ENCODE data around the gene PSMA6. TPM values are rescaled to one million over a fixed set of nuclear protein-coding genes. Genes with fewer than 3 reads are reported as not detected.

PSMA6 gene
- total and polyA plus RNA-seq, 2 of the 13 experiments (the other 11 are each of a cell fraction or from before 2014, with no cell fraction given), result 525 to 1,109 TPM

GRCh38 chr14:35292051-35292769 lies at the start of gene PSMA6 (continued):
- TF ChIP-seq NFE2L1 (CRISPR knock-in tag; IDR thresholded peaks at IDR 0.05; ENCODE audit: borderline replicate concordance) (peak; percentile 99), ZNF281 (CRISPR knock-in tag; IDR thresholded peaks at IDR 0.05; ENCODE audit: borderline replicate concordance) (peak; percentile 84), CBX1 (IDR thresholded peaks at IDR 0.05; ENCODE audit: low read depth) (peak; percentile 94), ATF1 (CRISPR knock-in tag; IDR thresholded peaks at IDR 0.05) (peak; percentile 79), KDM5B (CRISPR knock-in tag; IDR thresholded peaks at IDR 0.05; ENCODE audit: borderline replicate concordance) (peak; percentile 98; the same call in 1 of the 2 replicates), ZNF12 (CRISPR knock-in tag; IDR thresholded peaks at IDR 0.05) (peak; percentile 74), MEIS2 (CRISPR knock-in tag; IDR thresholded peaks at IDR 0.05) (peak; percentile 84), FOXK1 (CRISPR knock-in tag; IDR thresholded peaks at IDR 0.05; ENCODE audit: borderline replicate concordance, low read depth) (peak; percentile 96), TBX2 (CRISPR knock-in tag; IDR thresholded peaks at IDR 0.05; ENCODE audit: borderline replicate concordance) (peak; percentile 91), ISL2 (CRISPR knock-in tag; IDR thresholded peaks at IDR 0.05) (peak; percentile 72), ZNF142 (CRISPR knock-in tag; IDR thresholded peaks at IDR 0.05) (peak; percentile 89; the same call in 1 of the 2 replicates), ZBTB10 (CRISPR knock-in tag; IDR thresholded peaks at IDR 0.05; ENCODE audit: borderline replicate concordance) (peak; percentile 22; the same call in 1 of the 2 replicates), KDM1A (CRISPR knock-in tag; IDR thresholded peaks at IDR 0.05) (0 out of 2 replicates have a peak, but pooled peaks have one; percentile 13)
